ENCODE data around the gene COMMD1.

- TF ChIP-seq CTCF (conservative IDR thresholded peaks at IDR 0.05; ENCODE audit: low read depth in 2 of 2) (no peak), REST (IDR thresholded peaks at IDR 0.05; ENCODE audit: unreplicated experiment) (no peak)
Measured at GRCh38 chr2:61980758-61981157, 75.3 kb downstream of the COMMD1 start.

Data from GM23338 (cell line).